ENCODE measurements around the gene DTX3L.

The DTX3L gene

DNA sequence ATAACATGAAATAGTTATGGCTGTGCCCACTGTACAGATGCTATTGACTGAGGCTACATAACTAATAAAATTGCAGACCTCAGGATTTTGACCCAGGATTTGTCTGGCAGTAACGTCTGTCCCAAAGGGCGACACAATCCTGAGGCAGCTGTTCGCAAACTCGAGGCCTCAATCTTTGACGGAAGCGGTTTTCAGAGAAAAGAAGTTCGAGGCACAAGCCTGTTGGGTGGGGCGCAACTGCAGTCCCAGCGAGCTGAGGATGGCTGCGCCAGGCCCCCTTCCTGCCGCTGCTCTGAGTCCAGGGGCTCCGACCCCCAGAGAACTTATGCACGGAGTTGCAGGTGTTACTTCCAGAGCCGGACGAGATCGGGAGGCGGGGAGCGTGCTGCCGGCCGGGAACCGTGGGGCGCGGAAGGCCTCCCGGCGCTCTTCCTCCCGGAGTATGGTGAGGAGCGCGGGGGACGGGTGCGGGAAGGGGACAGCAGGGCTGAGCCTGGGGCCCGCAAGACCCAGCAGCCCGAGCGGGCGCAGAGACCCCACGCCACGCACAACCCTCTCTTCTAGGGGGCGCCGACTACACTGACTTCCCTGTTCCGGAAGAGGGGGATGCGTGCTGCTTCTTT is 13.4 kb downstream of the DTX3L start, which contains the start of gene PARP15:
TSS of gene PARP15 (plus strand) at position 242 of the 623 bp plus-strand sequence. CDS start at position 260, 18 bp downstream.
- Histone ChIP-seq H3K4me1 (ENCODE audit: insufficient read depth, insufficient read length) (no peaks in the 10 kb centered on the region), H3K9ac (ENCODE audit: insufficient read length, low read depth) (no peak within 1 kb of the TSS), H3K36me3 (ENCODE audit: insufficient read depth, insufficient read length, low read length) (no peaks in the 10 kb centered on the region), H3K4me3 (ENCODE audit: insufficient read length, low read depth) (no peak within 1 kb of the TSS), H3K27me3 (ENCODE audit: insufficient read depth, insufficient read length) (no peaks in the 10 kb centered on the region), H3K9me3 (ENCODE audit: insufficient read depth, low read length) (peaks cover 11% of the 10 kb centered on the region)
- no peak for TF ChIP-seq SUZ12 (IDR thresholded peaks at IDR 0.05; ENCODE audit: extremely low read depth, insufficient read depth, insufficient read length)
- no peak for TF ChIP-seq YY1 (IDR thresholded peaks at IDR 0.05; ENCODE audit: insufficient read depth, insufficient read length)
- TF ChIP-seq ZNF274 (IDR thresholded peaks at IDR 0.05; ENCODE audit: low read depth, low read length) = no peak
- no peak for DNase-seq (ENCODE audit: low read depth, low spot score)

GRCh38 chr3:122578069-122578740 is 14.1 kb downstream of the DTX3L start:
- Histone ChIP-seq H3K36me3 (ENCODE audit: insufficient read depth, insufficient read length, low read length) (no peaks in the 10 kb centered on the region), H3K4me3 (ENCODE audit: insufficient read length, low read depth) (no peak overlapping the region), H3K9me3 (ENCODE audit: insufficient read depth, low read length) (peaks cover 15% of the 10 kb centered on the region), H3K27me3 (ENCODE audit: insufficient read depth, insufficient read length) (no peaks in the 10 kb centered on the region), H3K9ac (ENCODE audit: insufficient read length, low read depth) (no peak overlapping the region), H3K4me1 (ENCODE audit: insufficient read depth, insufficient read length) (no peaks in the 10 kb centered on the region)
- no peak for DNase-seq (ENCODE audit: low read depth, low spot score)
- TF ChIP-seq ZNF274 (IDR thresholded peaks at IDR 0.05; ENCODE audit: low read depth, low read length) (no peak), YY1 (IDR thresholded peaks at IDR 0.05; ENCODE audit: insufficient read depth, insufficient read length) (no peak)

GRCh38 chr3:122580470-122580869 is 16.3 kb downstream of the DTX3L start:
- Histone ChIP-seq H3K4me3 (ENCODE audit: insufficient read length, low read depth) (no peak overlapping the region), H3K9ac (ENCODE audit: insufficient read length, low read depth) (no peak overlapping the region), H3K9me3 (ENCODE audit: insufficient read depth, low read length) (peaks cover 15% of the 10 kb centered on the region), H3K36me3 (ENCODE audit: insufficient read depth, insufficient read length, low read length) (no peaks in the 10 kb centered on the region), H3K27me3 (ENCODE audit: insufficient read depth, insufficient read length) (no peaks in the 10 kb centered on the region), H3K4me1 (ENCODE audit: insufficient read depth, insufficient read length) (no peaks in the 10 kb centered on the region)
- no peak for TF ChIP-seq SUZ12 (IDR thresholded peaks at IDR 0.05; ENCODE audit: extremely low read depth, insufficient read depth, insufficient read length)
- no peak for TF ChIP-seq YY1 (IDR thresholded peaks at IDR 0.05; ENCODE audit: insufficient read depth, insufficient read length)
- no peak for TF ChIP-seq ZNF274 (IDR thresholded peaks at IDR 0.05; ENCODE audit: low read depth, low read length)
- no peak for DNase-seq (ENCODE audit: low read depth, low spot score)

GRCh38 chr3:122581622-122582021 is 17.5 kb downstream of the DTX3L start:
- Histone ChIP-seq H3K9ac (ENCODE audit: insufficient read length, low read depth) (no peak overlapping the region), H3K4me3 (ENCODE audit: insufficient read length, low read depth) (no peak overlapping the region), H3K27me3 (ENCODE audit: insufficient read depth, insufficient read length) (no peaks in the 10 kb centered on the region), H3K9me3 (ENCODE audit: insufficient read depth, low read length) (peaks cover 15% of the 10 kb centered on the region), H3K36me3 (ENCODE audit: insufficient read depth, insufficient read length, low read length) (no peaks in the 10 kb centered on the region), H3K4me1 (ENCODE audit: insufficient read depth, insufficient read length) (no peaks in the 10 kb centered on the region)
- no peak for DNase-seq (ENCODE audit: low read depth, low spot score)
- TF ChIP-seq ZNF274 (IDR thresholded peaks at IDR 0.05; ENCODE audit: low read depth, low read length) = no peak
- TF ChIP-seq SUZ12 (IDR thresholded peaks at IDR 0.05; ENCODE audit: extremely low read depth, insufficient read depth, insufficient read length) = no peak
- TF ChIP-seq YY1 (IDR thresholded peaks at IDR 0.05; ENCODE audit: insufficient read depth, insufficient read length) = no peak

GRCh38 chr3:122582390-122582789 is 18.3 kb downstream of the DTX3L start:
- Histone ChIP-seq H3K4me3 (ENCODE audit: insufficient read length, low read depth) (no peak overlapping the region), H3K36me3 (ENCODE audit: insufficient read depth, insufficient read length, low read length) (no peaks in the 10 kb centered on the region), H3K4me1 (ENCODE audit: insufficient read depth, insufficient read length) (no peaks in the 10 kb centered on the region), H3K27me3 (ENCODE audit: insufficient read depth, insufficient read length) (no peaks in the 10 kb centered on the region), H3K9me3 (ENCODE audit: insufficient read depth, low read length) (peaks cover 16% of the 10 kb centered on the region), H3K9ac (ENCODE audit: insufficient read length, low read depth) (no peak overlapping the region)
- TF ChIP-seq ZNF274 (IDR thresholded peaks at IDR 0.05; ENCODE audit: low read depth, low read length) (no peak), SUZ12 (IDR thresholded peaks at IDR 0.05; ENCODE audit: extremely low read depth, insufficient read depth, insufficient read length) (no peak), YY1 (IDR thresholded peaks at IDR 0.05; ENCODE audit: insufficient read depth, insufficient read length) (no peak)
- DNase-seq (ENCODE audit: low read depth, low spot score) = no peak

DNA sequence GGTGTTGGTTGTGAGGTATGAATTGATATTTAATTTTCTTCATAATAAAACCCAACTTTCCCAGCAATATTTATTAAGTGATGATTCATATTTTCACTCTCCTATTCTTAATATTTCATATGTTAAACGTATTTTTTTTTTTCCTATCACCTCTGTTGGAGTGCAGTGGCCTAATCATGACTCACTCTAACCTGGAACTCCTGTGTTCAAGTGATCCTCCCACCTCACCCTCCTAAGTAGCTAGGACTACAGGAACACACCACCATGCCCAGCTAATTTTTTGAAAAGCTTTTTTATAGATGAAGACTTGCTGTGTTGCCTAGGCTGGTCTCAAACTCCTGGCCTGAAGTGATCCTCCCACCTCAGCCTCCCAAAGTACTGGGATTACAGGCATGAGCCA is 22.0 kb downstream of the DTX3L start:
- H3K4me3 ChIP-seq (ENCODE audit: insufficient read length, low read depth) = no peak overlapping the region
- no peak for TF ChIP-seq SUZ12 (IDR thresholded peaks at IDR 0.05; ENCODE audit: extremely low read depth, insufficient read depth, insufficient read length)
- no peak for TF ChIP-seq ZNF274 (IDR thresholded peaks at IDR 0.05; ENCODE audit: low read depth, low read length)
- no peak for TF ChIP-seq YY1 (IDR thresholded peaks at IDR 0.05; ENCODE audit: insufficient read depth, insufficient read length)
- no peaks in the 10 kb centered on the region for H3K4me1 ChIP-seq (ENCODE audit: insufficient read depth, insufficient read length)
- H3K27me3 ChIP-seq (ENCODE audit: insufficient read depth, insufficient read length) = no peaks in the 10 kb centered on the region
- no peak for DNase-seq (ENCODE audit: low read depth, low spot score)
- peaks cover 19% of the 10 kb centered on the region for H3K9me3 ChIP-seq (ENCODE audit: insufficient read depth, low read length)
- no peaks in the 10 kb centered on the region for H3K36me3 ChIP-seq (ENCODE audit: insufficient read depth, insufficient read length, low read length)
- H3K9ac ChIP-seq (ENCODE audit: insufficient read length, low read depth) = no peak overlapping the region

DNA sequence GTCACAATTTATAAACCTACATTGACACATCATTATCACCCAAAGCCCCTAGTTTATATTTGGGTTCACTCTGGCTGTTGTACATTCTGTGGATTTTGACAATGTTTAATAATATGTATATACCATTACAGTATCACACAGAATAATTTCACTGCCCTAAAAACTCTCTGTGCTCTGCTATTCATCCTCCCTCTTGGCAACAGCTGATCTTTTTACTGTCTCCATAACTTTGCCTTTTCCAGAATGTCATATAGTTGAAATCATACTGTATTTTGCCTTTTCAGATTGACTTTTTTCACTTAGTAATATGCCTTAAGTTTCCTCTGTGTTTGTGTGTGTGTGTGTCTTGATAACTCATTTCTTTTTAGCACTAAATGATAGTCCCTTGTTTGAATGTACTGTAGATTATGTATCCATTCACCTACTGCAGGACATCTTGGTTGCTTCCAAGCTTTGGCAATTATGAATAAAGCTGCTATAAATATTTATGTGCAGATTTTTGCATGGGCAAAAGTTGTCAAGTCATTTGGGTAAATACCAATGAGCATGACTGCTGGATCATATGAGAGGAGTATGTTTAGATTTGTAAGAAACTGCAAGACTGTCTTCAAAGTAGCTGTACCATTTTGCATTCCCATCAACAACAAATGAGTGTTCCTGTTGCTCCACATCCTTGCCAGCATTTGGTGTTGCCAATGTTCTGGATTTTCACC is 22.8 kb downstream of the DTX3L start:
- Histone ChIP-seq H3K4me3 (ENCODE audit: insufficient read length, low read depth) (no peak overlapping the region), H3K9ac (ENCODE audit: insufficient read length, low read depth) (no peak overlapping the region), H3K9me3 (ENCODE audit: insufficient read depth, low read length) (peaks cover 14% of the 10 kb centered on the region), H3K36me3 (ENCODE audit: insufficient read depth, insufficient read length, low read length) (no peaks in the 10 kb centered on the region), H3K27me3 (ENCODE audit: insufficient read depth, insufficient read length) (no peaks in the 10 kb centered on the region), H3K4me1 (ENCODE audit: insufficient read depth, insufficient read length) (no peaks in the 10 kb centered on the region)
- TF ChIP-seq SUZ12 (IDR thresholded peaks at IDR 0.05; ENCODE audit: extremely low read depth, insufficient read depth, insufficient read length) = no peak
- TF ChIP-seq ZNF274 (IDR thresholded peaks at IDR 0.05; ENCODE audit: low read depth, low read length) = no peak
- no peak for TF ChIP-seq YY1 (IDR thresholded peaks at IDR 0.05; ENCODE audit: insufficient read depth, insufficient read length)
- DNase-seq (ENCODE audit: low read depth, low spot score) = no peak

Measured in NT2/D1 (cell line).